H1 (cell line): ENCODE results near the gene CD247. TPM values are rescaled to one million over a fixed set of nuclear protein-coding genes. Genes with fewer than 3 reads are reported as not detected.

Experiments
- HDAC2 ChIP-seq, 2 experiments: fragments of 300-600 bp in 1 of 2; sonication (generic) in 1 of 2; IDR thresholded peaks; 2 replicates each; pipeline ENCODE4 v1.6.1; 2011 to 2012; ENCODE audit warnings: low read depth in 2 of 2, low read length in 2 of 2, mild to moderate bottlenecking in 2 of 2, moderate library complexity in 2 of 2, borderline replicate concordance in 1 of 2, inconsistent platforms in 1 of 2
- MAFK ChIP-seq: IDR thresholded peaks from 2 replicates; pipeline ENCODE4 v1.6.1; 2012; ENCODE audit warnings: low read depth, mild to moderate bottlenecking, improper control_type of control experiment, low read length
- SP1 ChIP-seq: IDR thresholded peaks from 2 replicates; pipeline ENCODE4 v1.6.1; 2011; ENCODE audit warnings: low read depth, low read length
- polyA plus RNA-seq, 7 experiments: library from polyadenylated mRNA; depleted of rRNA in 3 of 7; stranded (reverse) in 5 of 7; unstranded in 2 of 7; fragments of >200 nt in 5 of 7; fragments of 200-250 nt in 2 of 7; gene quantifications; 1 replicate in 5 of 7; 2 replicates in 1 of 7; 4 replicates in 1 of 7; pipeline versions ENCODE4 v1.2.1 to v1.2.3, GENCODE V29; 2011 to 2013; ENCODE audit warnings: missing spikeins in 2 of 7, mixed read lengths in 2 of 7
- total RNA-seq: library from RNA; stranded (reverse); fragmentation: NEBNext Ultra II Directional; extraction: Animal tissue kit (Norgen Biotek cat#: 25700); gene quantifications from 2 replicates; pipeline ENCODE4 v1.2.1, GENCODE V29; 2021
- TF ChIP-seq, protein P1 (sequence below): IDR thresholded peaks from 2 replicates; pipeline ENCODE4 v1.6.1; 2011; ENCODE audit warnings: low read length, improper control_type of control experiment

The CD247 gene
- total and polyA plus RNA-seq, 2 of the 8 experiments (the other 6 are each of a cell fraction or from before 2014, with no cell fraction given) = 2.0 to 2.2 TPM

DNA sequence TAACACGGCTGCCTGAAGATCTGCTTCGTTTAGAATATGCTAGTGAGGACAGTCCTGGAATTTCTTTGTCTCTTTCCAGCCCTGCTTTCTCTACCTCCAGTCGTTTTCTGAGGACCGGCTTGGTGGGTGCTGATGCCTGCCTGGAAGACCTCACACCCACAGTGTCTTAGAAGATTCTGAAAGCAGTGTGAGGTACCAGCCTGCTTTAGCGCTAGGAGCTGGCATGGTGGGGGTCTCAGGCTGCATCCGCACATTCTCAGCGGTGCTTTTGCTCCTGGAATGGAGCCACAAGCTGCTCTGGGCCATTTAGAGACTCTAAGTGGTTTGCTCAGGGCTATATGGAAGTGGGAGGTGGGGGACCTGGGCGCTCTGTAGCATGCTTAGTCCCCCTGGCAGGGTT, 61.4 kb downstream of the CD247 start (continued):
- TF ChIP-seq MAFK = no peak
- no peak for TF ChIP-seq HDAC2 (IDR thresholded peaks at IDR 0.05; ENCODE audit: borderline replicate concordance in 1 of 2, low read depth in 2 of 2, low read length in 2 of 2)
- TF ChIP-seq, protein P1, sequence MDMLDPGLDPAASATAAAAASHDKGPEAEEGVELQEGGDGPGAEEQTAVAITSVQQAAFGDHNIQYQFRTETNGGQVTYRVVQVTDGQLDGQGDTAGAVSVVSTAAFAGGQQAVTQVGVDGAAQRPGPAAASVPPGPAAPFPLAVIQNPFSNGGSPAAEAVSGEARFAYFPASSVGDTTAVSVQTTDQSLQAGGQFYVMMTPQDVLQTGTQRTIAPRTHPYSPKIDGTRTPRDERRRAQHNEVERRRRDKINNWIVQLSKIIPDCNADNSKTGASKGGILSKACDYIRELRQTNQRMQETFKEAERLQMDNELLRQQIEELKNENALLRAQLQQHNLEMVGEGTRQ = no peak
- TF ChIP-seq SP1 = no peak
